ENCODE measurements around the gene TERT.

Gene TERT

DNA sequence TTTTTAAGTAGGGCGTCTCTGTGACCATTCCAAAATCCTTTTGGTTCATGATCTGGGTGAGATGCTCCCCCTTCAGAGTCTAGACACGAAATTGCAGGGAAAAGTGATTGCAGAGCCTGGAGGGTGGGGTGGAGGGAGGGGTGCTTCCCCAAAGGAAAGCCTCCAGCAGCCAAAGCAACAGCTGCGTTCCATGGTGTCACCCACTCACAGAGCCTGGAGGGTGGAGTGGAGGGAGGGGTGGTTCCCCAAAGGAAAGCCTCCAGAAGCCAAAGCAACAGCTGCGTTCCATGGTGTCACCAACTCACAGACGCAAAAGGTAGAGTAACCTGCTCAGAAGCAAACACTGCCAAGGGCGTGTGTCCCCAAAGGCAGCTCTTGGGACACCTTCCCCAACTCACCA lies 47.1 kb downstream of the TERT start:
- CTCF ChIA-PET: no interaction called here
- POLR2A ChIA-PET: no interaction called here
- no peak for DNase-seq (ENCODE audit: extremely low spot score)
- no peak for TF ChIP-seq FOXA1 (IDR thresholded peaks at IDR 0.05)

DNA sequence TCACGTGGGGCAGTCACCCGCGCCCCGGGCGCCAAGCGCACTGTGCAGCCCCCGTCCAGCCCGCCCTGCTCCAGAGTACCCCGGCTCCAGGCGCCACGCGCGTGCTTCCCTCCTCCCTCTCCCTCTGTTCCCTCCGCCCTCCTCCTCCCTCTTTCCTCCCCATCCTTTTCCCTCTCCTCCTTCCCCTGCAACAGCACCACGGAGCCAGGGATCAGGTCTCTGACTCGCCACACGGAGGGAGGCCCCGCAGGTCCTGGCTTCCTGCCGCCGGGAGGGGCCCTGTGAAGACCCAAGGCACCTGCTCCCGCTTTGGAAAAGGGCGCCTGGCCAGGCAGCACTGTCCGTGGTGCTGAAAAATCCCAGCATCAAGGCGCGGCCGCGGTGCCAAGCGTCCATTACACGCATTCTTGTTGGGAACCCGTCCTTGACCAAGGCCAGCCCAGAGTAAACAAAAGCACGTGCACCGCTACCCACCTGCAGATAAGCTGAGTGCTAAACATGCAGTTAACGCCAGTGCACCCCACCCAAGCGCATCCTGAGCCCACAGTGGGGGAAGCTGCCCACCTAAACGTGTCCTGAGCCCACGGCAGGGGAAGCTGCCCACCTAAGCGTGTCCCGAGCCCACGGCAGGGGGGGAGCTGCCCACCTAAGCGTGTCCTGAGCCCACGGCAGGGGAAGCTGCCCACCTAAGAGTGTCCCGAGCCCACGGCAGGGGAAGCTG lies 48.0 kb downstream of the TERT start:
- ChIA-PET POLR2A (no interaction called here), CTCF (no interaction called here)
- TF ChIP-seq ELF4 (IDR thresholded peaks at IDR 0.05): no peak
- no peak for TF ChIP-seq NFRKB (IDR thresholded peaks at IDR 0.05)
- TF ChIP-seq LEF1 (IDR thresholded peaks at IDR 0.05; ENCODE audit: borderline replicate concordance): no peak
- TF ChIP-seq FOXM1 (IDR thresholded peaks at IDR 0.05; ENCODE audit: borderline replicate concordance): no peak
- TF ChIP-seq TARDBP (IDR thresholded peaks at IDR 0.05): no peak
- no peak for TF ChIP-seq SUZ12 (IDR thresholded peaks at IDR 0.05)
- TF ChIP-seq FOXA1 (IDR thresholded peaks at IDR 0.05): no peak
- no peak for TF ChIP-seq BHLHE40 (IDR thresholded peaks at IDR 0.05; ENCODE audit: borderline replicate concordance)
- no peak for TF ChIP-seq FOXK2 (IDR thresholded peaks at IDR 0.05)
- DNase-seq (ENCODE audit: extremely low spot score): peak; percentile 65

GRCh38 chr5:1245905-1246576 lies 48.8 kb downstream of the TERT start:
- ChIA-PET POLR2A (no interaction called here), CTCF (no interaction called here)
- TF ChIP-seq FOXA1 (IDR thresholded peaks at IDR 0.05) (no peak), SUZ12 (IDR thresholded peaks at IDR 0.05) (no peak), TARDBP (IDR thresholded peaks at IDR 0.05) (no peak), ARNT (IDR thresholded peaks at IDR 0.05) (no peak), HDGF (IDR thresholded peaks at IDR 0.05; ENCODE audit: borderline replicate concordance) (no peak), ELF4 (IDR thresholded peaks at IDR 0.05) (no peak), BHLHE40 (IDR thresholded peaks at IDR 0.05; ENCODE audit: borderline replicate concordance) (no peak), L3MBTL2 (conservative IDR thresholded peaks at IDR 0.05) (no peak), LEF1 (IDR thresholded peaks at IDR 0.05; ENCODE audit: borderline replicate concordance) (no peak), PKNOX1 (IDR thresholded peaks at IDR 0.05) (no peak), SP1 (IDR thresholded peaks at IDR 0.05) (no peak), ZNF384 (IDR thresholded peaks at IDR 0.05) (no peak), NFRKB (IDR thresholded peaks at IDR 0.05) (no peak), FOXK2 (IDR thresholded peaks at IDR 0.05) (no peak), FOXM1 (IDR thresholded peaks at IDR 0.05; ENCODE audit: borderline replicate concordance) (no peak), CTBP1 (IDR thresholded peaks at IDR 0.05; ENCODE audit: borderline replicate concordance) (no peak)
- no peak for DNase-seq (ENCODE audit: extremely low spot score)

GRCh38 chr5:1244976-1245375 lies 49.9 kb downstream of the TERT start:
- TF ChIP-seq FOXK2 (IDR thresholded peaks at IDR 0.05): no peak
- TF ChIP-seq FOXM1 (IDR thresholded peaks at IDR 0.05; ENCODE audit: borderline replicate concordance): no peak
- no peak for TF ChIP-seq SP1 (IDR thresholded peaks at IDR 0.05)
- no peak for TF ChIP-seq BHLHE40 (IDR thresholded peaks at IDR 0.05; ENCODE audit: borderline replicate concordance)
- no peak for TF ChIP-seq ZNF384 (IDR thresholded peaks at IDR 0.05)
- no peak for TF ChIP-seq ARNT (IDR thresholded peaks at IDR 0.05)
- TF ChIP-seq FOXA1 (IDR thresholded peaks at IDR 0.05): no peak
- no peak for TF ChIP-seq HDGF (IDR thresholded peaks at IDR 0.05; ENCODE audit: borderline replicate concordance)
- no peak for TF ChIP-seq CTBP1 (IDR thresholded peaks at IDR 0.05; ENCODE audit: borderline replicate concordance)
- TF ChIP-seq L3MBTL2 (conservative IDR thresholded peaks at IDR 0.05): no peak
- no peak for TF ChIP-seq PKNOX1 (IDR thresholded peaks at IDR 0.05)
- ChIA-PET CTCF (no interaction called here), POLR2A (no interaction called here)
- DNase-seq (ENCODE audit: extremely low spot score): peak; percentile 22

DNA sequence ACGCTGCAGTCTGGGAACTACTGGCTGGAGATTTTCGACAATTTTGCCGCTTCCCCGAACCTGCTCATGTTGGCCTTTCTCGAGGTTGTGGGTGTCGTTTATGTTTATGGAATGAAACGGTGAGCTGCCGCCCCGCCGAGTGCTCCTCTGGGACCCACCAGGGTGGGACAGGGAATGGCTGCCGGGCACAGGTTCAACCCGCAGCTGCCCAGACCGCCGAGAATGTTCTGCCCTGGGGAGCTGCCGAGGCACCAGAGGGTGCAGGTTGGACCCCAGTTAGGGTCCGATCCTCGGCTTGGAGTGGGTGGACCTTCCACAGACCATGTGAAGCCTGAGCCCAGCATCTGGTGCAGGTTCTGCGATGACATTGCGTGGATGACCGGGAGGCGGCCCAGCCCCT lies 50.6 kb downstream of the TERT start:
- TF ChIP-seq FOXA1 (IDR thresholded peaks at IDR 0.05) (no peak), TARDBP (IDR thresholded peaks at IDR 0.05) (no peak), NFRKB (IDR thresholded peaks at IDR 0.05) (no peak), CTBP1 (IDR thresholded peaks at IDR 0.05; ENCODE audit: borderline replicate concordance) (no peak)
- POLR2A ChIA-PET: no interaction called here
- DNase-seq (ENCODE audit: extremely low spot score): no peak
- CTCF ChIA-PET: no interaction called here

DNA sequence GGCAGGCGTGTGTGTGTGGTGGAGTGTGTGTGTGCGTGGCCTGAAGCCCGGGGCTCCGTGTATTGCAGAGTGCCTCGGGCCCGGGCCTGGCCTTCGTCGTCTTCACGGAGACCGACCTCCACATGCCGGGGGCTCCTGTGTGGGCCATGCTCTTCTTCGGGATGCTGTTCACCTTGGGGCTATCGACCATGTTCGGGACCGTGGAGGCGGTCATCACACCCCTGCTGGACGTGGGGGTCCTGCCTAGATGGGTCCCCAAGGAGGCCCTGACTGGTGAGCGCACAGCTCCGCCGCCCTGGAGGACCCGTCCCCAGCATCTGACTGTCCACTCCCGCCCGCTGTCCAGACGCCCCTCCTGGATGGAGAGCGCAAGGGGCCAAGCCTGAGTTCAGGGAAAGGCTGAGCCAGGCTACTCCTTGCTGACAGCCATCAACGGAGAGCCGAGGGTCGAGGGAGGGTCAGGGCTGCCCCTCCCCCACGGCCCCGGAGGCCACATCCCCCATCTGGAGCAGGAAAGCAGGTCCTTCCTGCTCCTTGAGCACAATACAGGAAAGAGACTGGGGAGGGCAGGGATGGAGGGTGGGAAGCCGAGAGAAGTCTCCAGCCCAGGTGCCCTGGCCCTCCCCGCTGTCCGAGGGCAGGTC lies 51.3 kb downstream of the TERT start:
- DNase-seq (ENCODE audit: extremely low spot score): no peak
- ChIA-PET CTCF (no interaction called here), POLR2A (no interaction called here)
- TF ChIP-seq TARDBP (IDR thresholded peaks at IDR 0.05): no peak
- TF ChIP-seq NFRKB (IDR thresholded peaks at IDR 0.05): no peak
- TF ChIP-seq HDGF (IDR thresholded peaks at IDR 0.05; ENCODE audit: borderline replicate concordance): no peak
- TF ChIP-seq LEF1 (IDR thresholded peaks at IDR 0.05; ENCODE audit: borderline replicate concordance): no peak
- no peak for TF ChIP-seq ELF4 (IDR thresholded peaks at IDR 0.05)

All from HEK293T (cell line).